SK-N-SH (cell line): ENCODE data around the gene DPYSL4. TPM values are rescaled to one million over a fixed set of nuclear protein-coding genes. Genes with fewer than 3 reads are reported as not detected.

Experiments
- CTCF ChIA-PET: fragments of 300-600, 350-600 bp; formaldehyde crosslinking; extraction: SDS; loops from one replicate; lab custom pipeline; 2021; lab: Yijun Ruan, JAX
- POLR2A ChIA-PET: fragments of 350-600 bp; sonication (Branson Sonifier 250); formaldehyde crosslinking; extraction: SDS; loops from one replicate; lab custom pipeline; 2020; ENCODE audit warnings: antibody characterized with exemption, inconsistent platforms; lab: Yijun Ruan, JAX
- DNase-seq: peaks from one replicate; pipeline ENCODE4 v3.0.0; 2012
- H2AFZ ChIP-seq: fragments of 200-600 bp; sonication (generic); 2 replicates; pipeline ENCODE4 v1.8.1; 2016; ENCODE audit warnings: antibody characterized with exemption, mild to moderate bottlenecking, low read depth
- H3F3A ChIP-seq: fragments of 200-600 bp; sonication (generic); replicated peaks from 2 replicates; pipeline ENCODE3; 2016; ENCODE audit warnings: antibody characterized with exemption, mild to moderate bottlenecking; ENCODE audit not compliant: insufficient read depth
- H3K27ac ChIP-seq, 2 experiments: fragments of 200-500 bp in 1 of 2; fragments of 200-600 bp in 1 of 2; sonication (Bioruptor generic) in 1 of 2; sonication (generic), shearing (Covaris generic) in 1 of 2; 2 replicates each; pipeline versions ENCODE4 v1.5.1 to v1.6.1; 2014 to 2016; ENCODE audit warnings: low read depth in 2 of 2, inconsistent platforms in 1 of 2, low read length in 1 of 2, mild to moderate bottlenecking in 1 of 2, mixed read lengths in 1 of 2
- H3K27me3 ChIP-seq: fragments of 200-600 bp; sonication (generic), shearing (Covaris generic); 2 replicates; pipeline ENCODE4 v1.6.1; 2016; ENCODE audit warnings: mixed run types; ENCODE audit not compliant: insufficient read depth
- H3K36me3 ChIP-seq, 2 experiments: fragments of 200-500 bp in 1 of 2; fragments of 200-600 bp in 1 of 2; sonication (Bioruptor generic) in 1 of 2; sonication (generic) in 1 of 2; replicated peaks in 1 of 2; 2 replicates each; pipeline versions ENCODE3 to v1.5.1; 2014 to 2016; ENCODE audit warnings: low read length in 1 of 2, mild to moderate bottlenecking in 1 of 2; ENCODE audit not compliant: insufficient read depth in 2 of 2, control insufficient read depth in 1 of 2
- H3K4me1 ChIP-seq, 2 experiments: fragments of 200-500 bp in 1 of 2; fragments of 200-600 bp in 1 of 2; sonication (Bioruptor generic) in 1 of 2; sonication (generic), shearing (Covaris generic) in 1 of 2; 2 replicates each; pipeline versions ENCODE4 v1.5.1 to v1.6.1; 2014 to 2016; ENCODE audit warnings: low read depth in 1 of 2, low read length in 1 of 2, mixed run types in 1 of 2; ENCODE audit not compliant: insufficient read depth in 2 of 2, control insufficient read depth in 1 of 2
- H3K4me2 ChIP-seq: fragments of 200-600 bp; sonication (generic), shearing (Covaris generic); 2 replicates; pipeline ENCODE4 v1.6.1; 2017; ENCODE audit warnings: mixed run types
- H3K4me3 ChIP-seq, 2 experiments: fragments of 200-500 bp in 1 of 2; fragments of 200-600 bp in 1 of 2; sonication (Bioruptor generic) in 1 of 2; sonication (generic), shearing (Covaris generic) in 1 of 2; 2 replicates each; pipeline versions ENCODE4 v1.5.1 to v1.8.1; 2014 to 2016; ENCODE audit warnings: low read depth in 2 of 2, inconsistent platforms in 1 of 2, low read length in 1 of 2, mild to moderate bottlenecking in 1 of 2, mixed read lengths in 1 of 2, moderate library complexity in 1 of 2
- H3K79me2 ChIP-seq: fragments of 200-600 bp; sonication (generic); 2 replicates; pipeline ENCODE4 v1.8.1; 2017; ENCODE audit warnings: mild to moderate bottlenecking; ENCODE audit not compliant: insufficient read depth
- H3K9ac ChIP-seq: fragments of 200-600 bp; sonication (generic); 2 replicates; pipeline ENCODE4 v1.6.1; 2017; ENCODE audit warnings: mixed run types
- H3K9me2 ChIP-seq: fragments of 200-600 bp; sonication (generic); 2 replicates; pipeline ENCODE4 v1.6.1; 2017; ENCODE audit warnings: mixed run types
- H3K9me3 ChIP-seq: fragments of 200-600 bp; sonication (generic); 2 replicates; pipeline ENCODE4 v1.6.1; 2017; ENCODE audit warnings: mixed run types, mild to moderate bottlenecking, moderate library complexity
- H4K20me1 ChIP-seq: fragments of 200-600 bp; sonication (generic); 2 replicates; pipeline ENCODE4 v1.6.1; 2017; ENCODE audit warnings: mild to moderate bottlenecking, mixed run types; ENCODE audit not compliant: insufficient read depth
- CHD2 ChIP-seq: fragments of 150-350 bp; IDR thresholded peaks from 2 replicates; pipeline ENCODE4 v1.6.1; 2018; ENCODE audit warnings: low read length; ENCODE audit not compliant: partially characterized antibody
- ELF1 ChIP-seq: IDR thresholded peaks from 2 replicates; pipeline ENCODE4 v1.4.0; 2012
- EP300 ChIP-seq, 2 experiments: IDR thresholded peaks; 2 replicates each; pipeline versions ENCODE4 v1.4.0 to v1.6.1; 2012; ENCODE audit warnings: borderline replicate concordance in 1 of 2, low read depth in 1 of 2, low read length in 1 of 2
- EZH2phosphoT487 ChIP-seq: fragments of 200-600 bp; sonication (generic); IDR thresholded peaks from 2 replicates; pipeline ENCODE4 v1.6.1; 2017; ENCODE audit warnings: low read depth, mixed run types, mild to moderate bottlenecking, antibody characterized with exemption, moderate library complexity, borderline replicate concordance
- FOSL2 ChIP-seq: IDR thresholded peaks from 2 replicates; pipeline ENCODE4 v1.4.0; 2012; ENCODE audit warnings: low read depth, mild to moderate bottlenecking, moderate library complexity, borderline replicate concordance
- FOXJ3 ChIP-seq: sonication (generic); formaldehyde crosslinking; IDR thresholded peaks from 2 replicates; pipeline ENCODE4 v1.5.1; 2020; ENCODE audit warnings: mild to moderate bottlenecking, missing genetic modification reagents
- FOXM1 ChIP-seq: IDR thresholded peaks from 2 replicates; pipeline ENCODE4 v1.4.0; 2012; ENCODE audit warnings: low read depth, mild to moderate bottlenecking
- GABPA ChIP-seq: IDR thresholded peaks from 2 replicates; pipeline ENCODE4 v1.4.0; 2012; ENCODE audit warnings: low read depth, mild to moderate bottlenecking
- GATA2 ChIP-seq: sonication (generic); formaldehyde crosslinking; IDR thresholded peaks from 2 replicates; pipeline ENCODE4 v1.5.0; 2020; ENCODE audit warnings: mild to moderate bottlenecking, missing genetic modification reagents
- JUND ChIP-seq: IDR thresholded peaks from 2 replicates; pipeline ENCODE4 v1.4.0; 2012
- MXI1 ChIP-seq: IDR thresholded peaks from 2 replicates; pipeline ENCODE4 v1.6.1; 2012; ENCODE audit warnings: mild to moderate bottlenecking, low read depth, low read length, improper control_type of control experiment
- NRF1 ChIP-seq: IDR thresholded peaks from 2 replicates; pipeline ENCODE4 v1.6.1; 2012; ENCODE audit warnings: low read depth, mild to moderate bottlenecking, low read length
- RAD21 ChIP-seq: IDR thresholded peaks from 2 replicates; pipeline ENCODE4 v1.6.1; 2012; ENCODE audit warnings: mild to moderate bottlenecking, low read length
- RCOR1 ChIP-seq: fragments of 150-350 bp; IDR thresholded peaks from 2 replicates; pipeline ENCODE4 v1.6.1; 2017; ENCODE audit warnings: antibody characterized with exemption, low read length
- RFX5 ChIP-seq: IDR thresholded peaks from 2 replicates; pipeline ENCODE4 v1.6.1; 2012; ENCODE audit warnings: mild to moderate bottlenecking, improper control_type of control experiment, low read length
- SIN3A ChIP-seq: IDR thresholded peaks from 2 replicates; pipeline ENCODE4 v1.6.1; 2012; ENCODE audit warnings: low read depth, mild to moderate bottlenecking, low read length, moderate library complexity, borderline replicate concordance
- TAF1 ChIP-seq: IDR thresholded peaks from 2 replicates; pipeline ENCODE4 v1.6.1; 2012; ENCODE audit warnings: low read depth, mild to moderate bottlenecking, low read length, moderate library complexity, borderline replicate concordance
- TCF12 ChIP-seq: IDR thresholded peaks from 2 replicates; pipeline ENCODE4 v1.4.0; 2012
- WGBS: methylation state at CpG from one replicate; pipeline ENCODE4 v1.1.6; 2017; ENCODE audit warnings: low lambda C conversion rate; 5-methylcytosine and 5-hydroxymethylcytosine counted together
- polyA plus RNA-seq, 3 experiments: library from polyadenylated mRNA; depleted of rRNA; stranded (reverse); fragments of >200 nt; gene quantifications; 2 replicates each; pipeline ENCODE4 v1.2.3, GENCODE V29; 2012
- TF ChIP-seq, protein P1 (sequence below): IDR thresholded peaks from 2 replicates; pipeline ENCODE4; 2012
- TF ChIP-seq, protein P2 (sequence below): IDR thresholded peaks from 2 replicates; pipeline ENCODE4 v1.4.0; 2012; ENCODE audit warnings: low read depth, borderline replicate concordance

DPYSL4 gene
- polyA plus RNA-seq, 1 of the 3 experiments (the other 2 are of a cell fraction) = 21.8 TPM

DNA sequence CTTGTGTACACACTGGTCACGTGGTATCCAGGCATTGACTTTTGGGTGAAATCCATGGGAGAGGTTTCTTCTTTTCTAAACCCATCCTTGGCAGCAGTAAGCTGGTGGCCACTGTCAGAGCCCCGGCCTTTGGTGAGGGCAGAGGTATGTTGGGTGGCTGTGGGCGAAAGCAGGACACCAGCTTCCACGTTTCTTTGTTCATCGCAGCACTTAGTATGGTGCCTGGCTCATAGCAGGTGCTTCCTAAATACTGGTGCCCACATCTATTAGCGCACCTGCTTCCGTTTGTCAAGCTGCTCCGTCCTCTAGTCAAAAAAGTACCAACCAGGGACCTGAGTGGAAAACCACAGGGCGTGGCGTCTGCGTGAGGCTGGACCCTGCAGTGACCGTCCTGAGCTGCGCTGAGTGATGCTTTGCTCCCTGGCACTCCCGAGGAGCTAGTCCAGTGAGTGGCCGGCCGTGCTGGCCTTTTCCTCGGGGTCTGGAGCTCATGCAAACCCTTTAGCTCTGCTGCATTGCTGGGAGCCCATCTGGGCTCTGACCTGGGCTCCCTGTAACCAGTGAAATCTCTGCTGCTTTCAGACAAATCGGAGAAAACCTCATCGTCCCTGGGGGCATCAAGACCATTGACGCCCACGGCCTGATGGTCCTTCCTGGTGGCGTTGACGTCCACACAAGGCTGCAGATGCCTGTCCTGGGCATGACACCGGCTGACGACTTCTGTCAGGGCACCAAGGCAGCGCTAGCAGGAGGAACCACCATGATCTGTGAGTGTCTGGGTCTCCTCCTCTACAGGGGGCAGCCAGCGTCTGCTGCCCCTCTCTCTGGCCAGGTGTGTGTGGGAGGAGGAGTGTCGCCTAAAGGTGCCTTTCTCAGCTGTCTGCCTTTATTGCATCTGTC lies 5.6 kb downstream of the DPYSL4 start:
- H2AFZ ChIP-seq = no peak overlapping the region
- DNase-seq = no peak
- 90% methylated on average over 17 of the region's 28 CpGs for WGBS
- TF ChIP-seq RCOR1 = no peak
- no peak for TF ChIP-seq TCF12
- no peak for TF ChIP-seq GABPA
- TF ChIP-seq, protein P1, sequence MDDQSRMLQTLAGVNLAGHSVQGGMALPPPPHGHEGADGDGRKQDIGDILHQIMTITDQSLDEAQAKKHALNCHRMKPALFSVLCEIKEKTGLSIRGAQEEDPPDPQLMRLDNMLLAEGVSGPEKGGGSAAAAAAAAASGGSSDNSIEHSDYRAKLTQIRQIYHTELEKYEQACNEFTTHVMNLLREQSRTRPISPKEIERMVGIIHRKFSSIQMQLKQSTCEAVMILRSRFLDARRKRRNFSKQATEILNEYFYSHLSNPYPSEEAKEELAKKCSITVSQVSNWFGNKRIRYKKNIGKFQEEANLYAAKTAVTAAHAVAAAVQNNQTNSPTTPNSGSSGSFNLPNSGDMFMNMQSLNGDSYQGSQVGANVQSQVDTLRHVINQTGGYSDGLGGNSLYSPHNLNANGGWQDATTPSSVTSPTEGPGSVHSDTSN = no peak
- no peak for TF ChIP-seq NRF1
- TF ChIP-seq FOXM1 = no peak
- TF ChIP-seq RFX5 = no peak
- TF ChIP-seq CHD2 = no peak
- TF ChIP-seq EP300 (IDR thresholded peaks at IDR 0.05; ENCODE audit: borderline replicate concordance in 1 of 2, low read depth in 1 of 2, low read length in 1 of 2) = no peak
- TF ChIP-seq FOSL2 = no peak
- no peak for TF ChIP-seq GATA2 (CRISPR knock-in tag)
- no peak for TF ChIP-seq TAF1
- TF ChIP-seq, protein P2, sequence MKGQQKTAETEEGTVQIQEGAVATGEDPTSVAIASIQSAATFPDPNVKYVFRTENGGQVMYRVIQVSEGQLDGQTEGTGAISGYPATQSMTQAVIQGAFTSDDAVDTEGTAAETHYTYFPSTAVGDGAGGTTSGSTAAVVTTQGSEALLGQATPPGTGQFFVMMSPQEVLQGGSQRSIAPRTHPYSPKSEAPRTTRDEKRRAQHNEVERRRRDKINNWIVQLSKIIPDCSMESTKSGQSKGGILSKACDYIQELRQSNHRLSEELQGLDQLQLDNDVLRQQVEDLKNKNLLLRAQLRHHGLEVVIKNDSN = no peak
- TF ChIP-seq SIN3A = no peak
- no peak for TF ChIP-seq FOXJ3 (CRISPR knock-in tag)
- TF ChIP-seq RAD21 = no peak
- no peak for TF ChIP-seq ELF1
- no peak for TF ChIP-seq JUND
- TF ChIP-seq MXI1 = no peak
- no peak for TF ChIP-seq EZH2phosphoT487
- TF ChIP-seq, all 33 proteins: peak for 0
- Histone ChIP-seq H3K9me3 (no peaks in the 10 kb centered on the region), H3F3A (peaks cover 8% of the 10 kb centered on the region), H3K27ac (no peak overlapping the region; a peak in 1 of 4 replicates), H3K79me2 (peaks cover 16% of the 10 kb centered on the region; the same call in 1 of the 2 replicates), H3K36me3 (peaks cover 0 to 40% of the 10 kb centered on the region in 2 experiments), H3K27me3 (no peaks in the 10 kb centered on the region), H3K4me2 (no peak overlapping the region), H3K4me1 (peaks cover 0 to 26% of the 10 kb centered on the region in 2 experiments; a peak in 1 of 4 replicates), H3K9ac (no peak overlapping the region), H4K20me1 (peaks cover 51% of the 10 kb centered on the region), H3K9me2 (no peaks in the 10 kb centered on the region), H3K4me3 (no peak overlapping the region)
- CTCF ChIA-PET = no interaction called here
- POLR2A ChIA-PET = no interaction called here
